T-helper 17 cell (primary cell): Measurements from ENCODE around the gene CCNQ. TPM values are rescaled to one million over a fixed set of nuclear protein-coding genes. Genes with fewer than 3 reads are reported as not detected.

Source experiments
- ATAC-seq: fragments of 150-1000 bp; cut with Tn5 transposase; 2 replicates; pipeline ENCODE4 v1.10.0; 2021; ENCODE audit warnings: mild to moderate bottlenecking, moderate library complexity
- DNase-seq, 3 donors: peaks; one replicate each; pipeline versions ENCODE4 v3.0.0 to v3.0.0-alpha.2; 2020 to 2021
- H3K9me3 ChIP-seq: one replicate; pipeline ENCODE4 v1.7.0; 2013; ENCODE audit warnings: low read length, mild to moderate bottlenecking; ENCODE audit not compliant: control insufficient read depth, poor library complexity, severe bottlenecking
- H3K27ac Mint-ChIP-seq: one replicate; pipeline ENCODE4 v1.8.0; 2022; ENCODE audit warnings: mild to moderate bottlenecking, moderate library complexity, mixed read lengths
- H3K27me3 Mint-ChIP-seq: one replicate; pipeline ENCODE4 v1.8.0; 2022; ENCODE audit warnings: mixed read lengths
- H3K36me3 Mint-ChIP-seq: one replicate; pipeline ENCODE4 v1.8.0; 2022; ENCODE audit warnings: low read depth, mixed read lengths
- H3K4me1 Mint-ChIP-seq: one replicate; pipeline ENCODE4 v1.8.0; 2022; ENCODE audit warnings: mild to moderate bottlenecking, mixed read lengths
- H3K4me3 Mint-ChIP-seq: one replicate; pipeline ENCODE4 v1.8.0; 2022; ENCODE audit warnings: mild to moderate bottlenecking, moderate library complexity, mixed read lengths
- total RNA-seq, 4 donors: library from RNA in 2 of 4; stranded (reverse) in 2 of 4; gene quantifications; one replicate each; pipeline ENCODE4 v1.2.3 and lab custom pipeline; 2022 to 2026

The CCNQ gene
- total RNA-seq, 2 donors from 2014 or later, result 14.6 to 19.2 TPM

DNA sequence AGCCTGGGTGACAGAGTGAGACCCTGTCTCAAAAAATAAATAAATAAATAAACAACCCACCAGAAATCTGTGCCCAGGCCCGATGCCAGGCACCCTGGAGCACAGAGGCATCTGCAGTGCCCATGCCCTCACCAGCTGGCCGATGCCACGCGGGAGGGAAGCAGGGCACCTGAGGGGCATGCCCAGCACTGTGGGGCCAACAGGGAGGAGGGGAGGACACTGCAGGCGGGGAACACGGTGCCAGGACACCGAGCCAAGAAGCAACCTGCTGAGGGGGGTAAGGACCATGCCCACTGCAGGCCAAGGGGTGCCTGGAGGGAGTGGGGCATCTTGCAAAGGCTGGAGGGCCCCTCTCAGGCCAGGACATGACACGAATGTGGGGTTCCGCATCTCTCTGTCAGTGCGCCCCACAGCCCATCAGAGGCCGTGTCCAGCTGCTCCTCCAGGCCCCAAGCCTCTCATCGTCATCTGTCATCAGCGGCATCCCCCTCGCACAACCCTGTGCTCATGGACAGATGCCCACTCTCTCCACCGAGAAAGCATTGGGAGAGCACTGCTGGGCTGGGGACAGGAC lies 34.8 kb upstream of the CCNQ start:
- Mint-ChIP-seq H3K27me3 (peaks cover 5% of the 10 kb centered on the region), H3K4me3 (no peak overlapping the region), H3K36me3 (no peaks in the 10 kb centered on the region), H3K27ac (no peak overlapping the region), H3K4me1 (no peaks in the 10 kb centered on the region)
- no peaks in the 10 kb centered on the region for H3K9me3 ChIP-seq
- DNase-seq (no peak), ATAC-seq (no peak)

DNA sequence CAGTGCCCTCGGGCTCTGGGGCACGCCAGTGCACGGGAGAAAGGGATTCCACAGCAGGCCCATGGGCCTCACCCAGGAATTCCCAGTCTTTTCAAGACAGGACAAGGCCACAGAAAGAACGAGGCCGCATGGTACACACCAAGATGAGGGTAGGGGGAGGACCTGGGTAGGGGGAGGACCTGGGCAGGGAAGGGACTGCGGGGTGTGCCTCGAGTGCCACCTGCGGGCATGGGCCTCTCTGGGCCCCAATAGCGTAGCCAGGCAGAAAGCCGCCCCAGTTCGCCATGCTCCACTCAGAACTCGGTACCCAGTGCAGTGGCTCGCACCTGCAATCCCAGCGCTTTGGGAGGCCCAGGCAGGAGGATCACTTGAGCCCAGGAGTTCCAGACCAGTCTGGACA lies 34.1 kb upstream of the CCNQ start:
- DNase-seq, result no peak
- no peaks in the 10 kb centered on the region for H3K36me3 Mint-ChIP-seq
- H3K4me3 Mint-ChIP-seq, result no peak overlapping the region
- no peaks in the 10 kb centered on the region for H3K4me1 Mint-ChIP-seq
- ATAC-seq, result no peak
- no peaks in the 10 kb centered on the region for H3K9me3 ChIP-seq
- peaks cover 5% of the 10 kb centered on the region for H3K27me3 Mint-ChIP-seq
- no peak overlapping the region for H3K27ac Mint-ChIP-seq

DNA sequence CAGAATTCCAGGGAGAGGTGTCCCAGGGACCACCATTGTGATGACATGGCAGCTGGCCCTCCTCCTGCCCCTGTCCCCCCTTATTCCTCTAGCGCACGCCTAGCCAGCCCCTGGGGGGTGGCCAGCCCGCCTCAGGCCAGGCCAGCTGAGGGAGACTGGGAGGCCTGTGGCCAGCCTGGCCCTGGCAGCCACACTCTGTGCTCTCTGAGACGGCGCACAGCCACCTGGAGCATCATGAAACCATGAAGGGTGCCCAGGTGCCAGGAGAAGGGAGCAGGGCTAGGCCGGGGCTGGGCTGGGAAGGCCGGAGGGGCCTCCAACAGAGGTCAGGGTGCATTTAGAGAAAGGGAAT lies 33.6 kb upstream of the CCNQ start:
- no peaks in the 10 kb centered on the region for H3K9me3 ChIP-seq
- Mint-ChIP-seq H3K27me3 (peaks cover 5% of the 10 kb centered on the region), H3K4me1 (no peaks in the 10 kb centered on the region), H3K4me3 (no peak overlapping the region), H3K27ac (no peak overlapping the region), H3K36me3 (no peaks in the 10 kb centered on the region)
- ATAC-seq (no peak), DNase-seq (no peak)

DNA sequence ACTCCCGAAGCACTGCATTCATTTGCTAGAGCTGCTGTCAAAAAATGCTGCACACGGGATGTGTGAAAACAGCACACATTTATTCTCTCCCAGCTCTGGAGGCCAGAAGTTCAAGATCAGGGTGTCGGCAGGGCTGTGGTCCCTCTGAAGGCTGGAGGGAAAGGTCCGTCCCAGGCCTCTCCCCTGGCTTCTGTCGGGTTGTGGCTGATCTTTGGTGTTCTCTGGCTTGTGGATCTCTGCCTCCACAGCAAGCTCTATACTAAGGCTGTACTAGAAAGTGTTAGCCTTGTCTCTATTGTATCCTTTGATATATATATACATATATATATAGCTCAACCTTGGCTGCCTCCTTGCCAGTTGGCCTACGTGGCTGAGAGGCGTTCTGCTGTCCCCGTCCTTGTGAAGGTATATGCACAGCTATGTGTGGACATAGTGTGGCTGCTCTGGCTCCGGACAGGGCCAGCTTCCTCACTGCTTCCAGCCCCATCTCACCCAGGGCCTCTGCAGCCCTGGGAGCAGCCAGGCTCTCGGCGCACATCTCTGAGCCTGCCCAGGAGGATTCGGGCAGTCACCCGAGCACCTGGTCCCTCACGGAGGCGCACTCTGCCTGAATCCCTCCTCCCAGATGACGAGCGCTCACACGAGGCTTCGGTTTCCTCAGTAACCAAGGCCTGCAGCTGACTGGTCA lies 33.1 kb upstream of the CCNQ start:
- Mint-ChIP-seq H3K4me1 (no peaks in the 10 kb centered on the region), H3K4me3 (no peak overlapping the region), H3K27ac (no peak overlapping the region)

DNA sequence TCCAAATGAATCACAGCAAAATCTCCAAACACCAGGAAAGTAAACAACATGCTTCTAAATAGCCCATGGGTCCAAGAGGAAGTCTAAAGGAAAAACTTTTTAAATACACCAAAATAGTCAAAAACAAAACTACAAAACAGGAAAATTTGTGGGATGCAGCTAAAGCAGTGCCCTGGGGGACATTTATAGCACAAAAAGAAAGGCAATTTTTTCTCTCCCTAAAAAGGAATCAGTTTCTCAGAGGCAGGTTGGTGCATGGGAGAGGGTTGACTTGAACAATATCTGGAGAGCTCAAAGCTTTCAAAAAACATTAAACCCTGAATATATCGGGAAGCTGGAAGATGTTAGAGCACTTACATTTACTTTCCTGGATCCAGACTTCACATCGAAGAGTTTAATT lies 32.4 kb upstream of the CCNQ start:
- Mint-ChIP-seq H3K27me3 (peaks cover 5% of the 10 kb centered on the region), H3K27ac (no peak overlapping the region), H3K4me3 (no peak overlapping the region), H3K36me3 (no peaks in the 10 kb centered on the region), H3K4me1 (no peaks in the 10 kb centered on the region)
- ATAC-seq, result no peak
- no peak for DNase-seq
- H3K9me3 ChIP-seq, result no peaks in the 10 kb centered on the region

More for the DNA sequence above, 33.1 kb upstream of the CCNQ start:
- no peaks in the 10 kb centered on the region for H3K36me3 Mint-ChIP-seq
- ATAC-seq (no peak), DNase-seq (no peak)
- peaks cover 5% of the 10 kb centered on the region for H3K27me3 Mint-ChIP-seq
- H3K9me3 ChIP-seq, result no peaks in the 10 kb centered on the region

DNA sequence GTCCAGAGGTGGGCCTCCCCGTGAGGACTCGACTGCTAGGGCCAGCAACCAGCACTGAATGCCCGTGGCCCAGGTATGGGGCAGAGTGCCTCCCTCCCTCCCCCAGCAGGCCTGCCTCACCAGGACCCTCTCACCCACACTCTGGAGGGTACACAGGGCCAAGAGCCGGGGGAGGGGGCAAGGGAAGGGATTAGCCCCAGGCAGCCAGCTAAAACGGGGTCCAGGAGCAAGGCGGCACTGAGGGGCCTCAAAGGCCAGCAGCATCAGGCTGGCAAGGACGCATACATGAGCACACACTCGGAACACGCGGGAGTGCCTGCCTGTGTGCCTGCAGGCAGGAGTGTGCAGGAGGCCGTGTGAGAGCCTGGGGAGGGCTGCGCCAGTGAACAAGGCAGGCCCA lies 29.7 kb upstream of the CCNQ start:
- H3K9me3 ChIP-seq, result no peaks in the 10 kb centered on the region
- Mint-ChIP-seq H3K27me3 (no peaks in the 10 kb centered on the region), H3K4me1 (no peaks in the 10 kb centered on the region), H3K4me3 (no peak overlapping the region), H3K27ac (no peak overlapping the region), H3K36me3 (no peaks in the 10 kb centered on the region)
- no peak for DNase-seq
- no peak for ATAC-seq

DNA sequence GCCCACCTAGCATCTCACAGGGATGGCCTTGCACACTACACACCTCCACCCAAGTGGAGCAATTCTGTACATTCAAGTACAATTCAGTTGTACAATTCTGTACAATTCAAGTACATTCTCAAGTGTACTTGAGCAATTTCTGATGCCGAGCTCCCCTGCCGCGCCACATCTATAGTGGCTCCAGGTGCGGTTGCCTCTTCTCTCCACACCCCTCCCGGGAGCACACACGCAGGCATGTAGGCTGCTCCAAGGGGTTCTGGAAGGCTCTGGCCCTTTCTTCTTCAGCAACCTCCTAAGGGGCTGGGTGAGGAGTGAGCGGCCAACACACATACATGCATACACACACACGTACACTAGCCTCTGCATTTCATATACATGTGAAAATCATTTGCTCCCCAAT lies 29.2 kb upstream of the CCNQ start:
- Mint-ChIP-seq H3K27ac (no peak overlapping the region), H3K4me1 (no peaks in the 10 kb centered on the region), H3K4me3 (no peak overlapping the region), H3K36me3 (no peaks in the 10 kb centered on the region), H3K27me3 (no peaks in the 10 kb centered on the region)
- no peak for DNase-seq
- H3K9me3 ChIP-seq, result no peaks in the 10 kb centered on the region
- ATAC-seq, result no peak

DNA sequence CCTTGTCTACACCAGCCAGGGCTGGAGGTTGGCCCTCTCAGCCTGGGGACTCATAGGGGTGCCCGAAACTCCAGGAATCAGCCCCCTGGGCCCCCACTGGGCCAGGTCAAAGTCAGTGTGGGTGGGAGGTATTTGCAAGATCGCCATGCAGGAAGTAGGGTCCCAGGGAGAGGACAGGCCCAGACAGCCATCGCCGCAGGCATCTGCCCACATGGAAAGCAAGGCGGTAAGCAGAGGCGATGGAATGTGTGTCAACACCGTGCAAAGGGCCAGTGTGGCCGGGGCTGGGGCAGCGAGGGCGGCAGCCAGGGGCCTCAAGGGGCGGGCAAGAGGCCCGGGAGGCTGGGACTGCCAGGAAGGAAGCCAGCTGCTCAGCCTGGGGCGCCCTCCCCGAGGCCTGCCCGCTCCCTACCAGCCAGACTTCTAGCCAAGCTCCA lies 28.8 kb upstream of the CCNQ start:
- Mint-ChIP-seq H3K4me1 (no peaks in the 10 kb centered on the region), H3K36me3 (no peaks in the 10 kb centered on the region), H3K4me3 (no peak overlapping the region), H3K27me3 (no peaks in the 10 kb centered on the region), H3K27ac (no peak overlapping the region)
- ATAC-seq (no peak), DNase-seq (no peak)
- no peaks in the 10 kb centered on the region for H3K9me3 ChIP-seq

DNA sequence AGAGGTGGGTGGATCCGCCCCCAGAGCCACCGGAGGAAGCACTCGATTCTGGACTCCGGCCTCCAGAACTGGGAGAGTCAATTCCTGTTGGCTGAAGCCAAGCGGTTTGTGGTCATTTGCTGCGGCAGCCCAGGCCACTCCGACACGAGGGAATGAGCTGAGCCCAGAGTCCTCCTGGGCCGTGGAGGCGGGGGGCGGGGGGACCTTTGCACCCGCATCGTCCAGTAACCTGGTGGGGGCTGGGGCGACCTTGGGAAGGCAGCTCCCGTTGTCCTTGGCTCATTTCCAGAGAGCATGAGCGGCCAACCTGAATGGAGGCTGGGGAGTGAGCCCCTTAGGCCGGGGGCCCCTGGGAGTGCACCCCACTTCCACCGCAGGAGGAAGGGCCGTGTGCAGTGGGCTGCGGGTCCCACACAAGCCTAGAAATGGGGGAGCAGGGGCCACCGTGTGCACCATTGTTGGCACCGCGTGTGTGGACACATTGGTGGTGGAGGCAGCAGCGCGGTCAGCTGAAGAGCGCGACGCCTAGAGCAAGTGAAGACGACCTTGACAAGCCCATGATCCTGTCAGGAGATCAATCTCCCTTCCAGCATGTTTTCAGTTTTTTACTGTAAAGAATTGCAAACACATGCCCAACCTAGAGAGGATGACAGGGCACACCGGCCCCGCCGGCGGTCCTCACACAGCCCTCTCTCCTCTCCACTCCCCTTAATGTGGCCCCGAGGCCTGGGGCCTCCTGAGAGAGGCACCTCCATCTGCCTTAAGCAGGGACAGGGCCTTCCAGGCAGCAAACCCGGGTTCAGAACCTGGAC lies 28.1 kb upstream of the CCNQ start:
- H3K27ac Mint-ChIP-seq, result no peak overlapping the region

DNA sequence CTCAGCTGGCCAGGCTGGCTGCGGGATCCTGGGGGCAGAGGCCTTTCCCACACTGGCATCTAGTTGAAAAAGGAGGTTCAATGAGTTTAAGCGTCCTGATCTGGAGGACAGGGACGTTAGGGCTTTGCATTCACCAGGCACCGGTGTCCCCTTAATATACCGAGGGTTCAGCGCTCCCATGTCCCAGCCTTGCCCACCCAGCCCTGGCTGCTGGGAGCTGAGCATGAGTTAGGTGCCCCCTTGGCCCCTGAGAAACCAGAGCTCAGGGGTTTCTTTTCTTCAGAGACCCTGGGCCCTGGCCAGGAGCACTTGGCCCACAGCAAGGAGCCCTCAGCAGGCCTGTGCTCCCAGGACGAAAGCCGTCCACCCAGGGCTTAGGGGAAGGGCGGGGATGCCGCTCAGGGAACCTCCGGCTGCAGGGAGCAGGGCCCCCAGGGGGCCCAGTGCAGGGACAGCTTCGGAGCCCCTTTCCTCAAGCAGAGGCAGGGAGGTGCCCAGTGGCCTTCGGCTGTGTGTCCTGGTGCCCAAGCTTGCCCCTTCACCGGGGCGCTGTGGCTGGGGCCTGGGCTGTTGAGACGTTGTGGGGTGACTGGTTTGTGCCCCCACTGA lies 27.2 kb upstream of the CCNQ start:
- no peaks in the 10 kb centered on the region for H3K36me3 Mint-ChIP-seq
- H3K4me3 Mint-ChIP-seq, result no peak overlapping the region
- H3K4me1 Mint-ChIP-seq, result no peaks in the 10 kb centered on the region
- ATAC-seq (no peak), DNase-seq (no peak)
- H3K9me3 ChIP-seq, result no peaks in the 10 kb centered on the region
- H3K27ac Mint-ChIP-seq, result no peak overlapping the region
- H3K27me3 Mint-ChIP-seq, result peaks cover 5% of the 10 kb centered on the region

More for the DNA sequence above, 28.1 kb upstream of the CCNQ start:
- Mint-ChIP-seq H3K4me3 (no peak overlapping the region), H3K4me1 (no peaks in the 10 kb centered on the region), H3K36me3 (no peaks in the 10 kb centered on the region), H3K27me3 (peaks cover under 1% of the 10 kb centered on the region)
- no peak for ATAC-seq
- H3K9me3 ChIP-seq, result no peaks in the 10 kb centered on the region
- no peak for DNase-seq

DNA sequence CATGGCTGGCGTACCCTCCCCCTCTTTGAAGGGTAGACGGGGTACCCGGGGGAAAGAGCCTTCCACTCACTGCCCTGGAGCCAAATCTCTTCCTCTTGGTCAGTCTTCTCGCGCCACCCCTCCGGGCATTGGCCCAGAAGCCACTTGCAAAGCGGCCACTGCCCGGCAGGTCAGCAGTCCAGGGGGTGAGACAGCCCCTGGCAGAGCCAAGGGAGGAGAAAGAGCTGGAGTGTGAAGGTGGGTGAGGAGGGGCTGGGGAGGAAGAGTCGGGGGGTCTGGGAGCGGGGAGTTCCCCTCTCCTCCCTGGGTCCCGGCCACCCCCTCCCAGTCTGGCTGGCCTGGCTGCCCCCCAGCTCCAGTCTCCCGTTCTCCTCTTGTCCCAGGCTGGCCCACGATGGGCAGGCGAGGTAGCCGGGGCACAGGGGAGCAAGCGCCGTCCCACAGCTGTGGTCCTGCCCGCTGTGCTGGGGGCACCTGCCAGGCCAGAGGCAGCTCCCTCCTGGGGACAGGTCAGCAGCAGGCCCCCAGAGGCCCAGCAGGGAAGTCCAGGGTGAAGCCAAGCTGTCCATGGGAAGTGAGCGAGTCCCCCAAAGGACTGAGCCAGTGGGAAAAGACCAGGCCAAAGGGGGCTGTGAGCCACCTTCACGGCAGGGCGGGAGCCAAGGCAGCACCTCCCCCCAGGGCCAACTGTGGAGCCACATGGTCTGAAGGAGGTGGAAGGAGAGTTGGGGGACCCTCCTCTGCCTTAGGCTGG lies 26.5 kb upstream of the CCNQ start:
- H3K36me3 Mint-ChIP-seq, result no peaks in the 10 kb centered on the region
- H3K27me3 Mint-ChIP-seq, result peaks cover 5% of the 10 kb centered on the region
- H3K9me3 ChIP-seq, result no peaks in the 10 kb centered on the region
- ATAC-seq (no peak), DNase-seq (no peak)
- no peak overlapping the region for H3K4me3 Mint-ChIP-seq
- no peak overlapping the region for H3K27ac Mint-ChIP-seq
- H3K4me1 Mint-ChIP-seq, result no peaks in the 10 kb centered on the region

DNA sequence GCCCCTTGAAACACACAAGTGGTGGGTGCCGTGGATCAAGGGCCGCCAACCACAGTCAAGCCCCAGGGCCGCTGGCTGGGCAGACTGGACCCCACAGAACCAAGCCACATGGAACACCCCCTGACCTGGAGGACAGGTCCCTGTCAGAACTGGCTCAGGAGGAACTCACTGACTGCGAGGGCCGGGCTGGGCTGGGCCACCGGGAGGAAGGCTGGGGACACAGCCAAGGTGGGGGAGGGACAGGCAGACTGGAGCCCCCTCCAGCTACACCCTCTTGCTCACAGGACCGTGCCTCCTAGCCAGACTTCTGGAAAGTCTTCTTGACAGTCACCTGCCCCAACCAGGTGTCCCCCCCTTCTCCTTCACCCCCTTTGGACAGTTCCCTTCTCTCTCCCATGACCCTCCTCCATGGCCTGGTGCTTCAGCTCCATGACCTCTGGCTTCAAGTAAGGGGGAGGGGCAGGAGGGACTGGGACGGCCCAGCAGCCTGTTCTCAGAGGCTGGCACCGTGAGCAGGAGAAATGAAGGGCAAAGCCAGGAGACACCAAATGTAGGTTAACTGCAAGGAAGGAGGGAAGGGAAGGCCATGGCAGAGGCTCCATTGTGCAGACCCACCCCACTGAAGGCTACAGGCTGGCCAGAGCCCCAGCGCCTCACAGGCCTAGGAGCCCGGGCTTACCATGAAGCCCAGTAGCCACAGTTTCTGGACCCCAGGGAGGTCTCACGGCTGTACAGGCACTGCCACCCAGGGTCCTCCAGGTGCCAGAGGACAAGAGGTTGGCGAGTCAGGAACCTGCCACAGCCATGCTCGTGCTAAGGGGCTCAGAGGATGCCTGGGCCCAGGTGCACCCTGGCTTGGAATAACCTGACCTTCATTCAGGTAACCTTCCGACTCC lies 25.5 kb upstream of the CCNQ start:
- no peaks in the 10 kb centered on the region for H3K4me1 Mint-ChIP-seq
- H3K36me3 Mint-ChIP-seq, result no peaks in the 10 kb centered on the region
- no peak for ATAC-seq
- no peak overlapping the region for H3K4me3 Mint-ChIP-seq
- no peaks in the 10 kb centered on the region for H3K9me3 ChIP-seq
- H3K27ac Mint-ChIP-seq, result no peak overlapping the region
- H3K27me3 Mint-ChIP-seq, result peaks cover 5% of the 10 kb centered on the region
- DNase-seq, result no peak
